ENCODE measurements around the gene C3.
"Not testable (repeated sequence)": the region's sequence is repeated elsewhere in the genome, so short reads cannot be mapped to it uniquely, and the experiment has no call there.

The C3 gene

GRCh38 chr19:6662702-6663101 lies 57.7 kb downstream of the C3 start:
- in situ Hi-C loops (cut with MboI; ENCODE audit: low sequenced_read_pairs, unreplicated experiment): no loop called here
- no peak for DNase-seq (ENCODE audit: low spot score)
- no peak for TF ChIP-seq CTCF (IDR thresholded peaks at IDR 0.05; ENCODE audit: borderline replicate concordance, control extremely low read depth, extremely low read depth, insufficient read depth, missing control alignments)

- in situ Hi-C loops (cut with MboI; ENCODE audit: low sequenced_read_pairs, unreplicated experiment): not testable (repeated sequence)
- peak; percentile 71 for DNase-seq (ENCODE audit: low spot score)
Observed at GRCh38 chr19:6661509-6662244, 58.8 kb downstream of the C3 start.

- in situ Hi-C loops (cut with MboI; ENCODE audit: low sequenced_read_pairs, unreplicated experiment): no loop called here
- DNase-seq (ENCODE audit: low spot score): no peak
- TF ChIP-seq CTCF (IDR thresholded peaks at IDR 0.05; ENCODE audit: borderline replicate concordance, control extremely low read depth, extremely low read depth, insufficient read depth, missing control alignments): no peak
Observed at GRCh38 chr19:6660930-6661329, 59.5 kb downstream of the C3 start.

- in situ Hi-C loops (cut with MboI; ENCODE audit: low sequenced_read_pairs, unreplicated experiment): not testable (repeated sequence)
Observed at GRCh38 chr19:6656390-6656789, 64.1 kb downstream of the C3 start.

GRCh38 chr19:6654347-6655310 lies 65.8 kb downstream of the C3 start:
- TF ChIP-seq CTCF (IDR thresholded peaks at IDR 0.05; ENCODE audit: borderline replicate concordance, control extremely low read depth, extremely low read depth, insufficient read depth, missing control alignments): no peak
- in situ Hi-C loops (cut with MboI; ENCODE audit: low sequenced_read_pairs, unreplicated experiment): no loop called here
- peak; percentile 66 for DNase-seq (ENCODE audit: low spot score)

More at GRCh38 chr19:6656390-6656789, 64.1 kb downstream of the C3 start:
- not testable (repeated sequence) for DNase-seq (ENCODE audit: low spot score)

GRCh38 chr19:6652805-6653094 lies 67.7 kb downstream of the C3 start:
- TF ChIP-seq CTCF (IDR thresholded peaks at IDR 0.05; ENCODE audit: borderline replicate concordance, control extremely low read depth, extremely low read depth, insufficient read depth, missing control alignments): no peak
- in situ Hi-C loops (cut with MboI; ENCODE audit: low sequenced_read_pairs, unreplicated experiment): no loop called here
- DNase-seq (ENCODE audit: low spot score): no peak

- no peak for TF ChIP-seq CTCF (IDR thresholded peaks at IDR 0.05; ENCODE audit: borderline replicate concordance, control extremely low read depth, extremely low read depth, insufficient read depth, missing control alignments)
- in situ Hi-C loops (cut with MboI; ENCODE audit: low sequenced_read_pairs, unreplicated experiment): no loop called here
Observed at GRCh38 chr19:6651965-6652804, 68.3 kb downstream of the C3 start.

More at GRCh38 chr19:6651965-6652804, 68.3 kb downstream of the C3 start:
- DNase-seq (ENCODE audit: low spot score): no peak
